Body of pancreas (tissue), 4 donors: Measurements from ENCODE around the gene CAMKMT.

Experiments used
- POLR2A ChIP-seq, 3 donors: fragments of 450-650 bp; IDR thresholded peaks; one replicate each; pipeline ENCODE4 v1.6.1; 2016; ENCODE audit warnings: antibody characterized with exemption in 3 of 3, mild to moderate bottlenecking in 2 of 3
- TF ChIP-seq, protein P1 (sequence below), 7 experiments: fragments of 450-650 bp in 4 of 7; fragments of 200-600 bp in 3 of 7; sonication (generic) in 3 of 7; IDR thresholded peaks; one replicate each; pipeline ENCODE4 v1.5.1; 2016 to 2019; ENCODE audit warnings: antibody characterized with exemption in 7 of 7

DNA sequence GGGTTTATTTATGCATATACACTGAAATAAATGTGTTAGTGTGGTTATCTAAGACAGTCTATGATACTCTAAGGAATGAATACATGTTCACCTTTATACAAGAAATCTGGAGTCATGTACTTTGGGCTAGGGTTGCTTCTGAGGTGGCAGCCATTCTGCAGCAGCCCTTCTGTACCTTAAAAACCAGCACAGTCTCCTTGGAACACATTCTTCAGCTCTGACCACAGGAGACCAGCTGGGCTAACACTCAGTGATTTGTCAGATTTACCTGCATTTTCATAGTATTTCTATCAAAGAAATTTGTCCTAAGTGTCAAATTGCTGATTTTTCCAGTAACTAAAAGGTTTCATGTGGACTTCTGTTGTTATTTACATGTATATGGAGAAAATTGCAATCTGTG is 167.7 kb downstream of the CAMKMT start:
- TF ChIP-seq POLR2A (IDR thresholded peaks at IDR 0.05), result no peak
- TF ChIP-seq, protein P1, sequence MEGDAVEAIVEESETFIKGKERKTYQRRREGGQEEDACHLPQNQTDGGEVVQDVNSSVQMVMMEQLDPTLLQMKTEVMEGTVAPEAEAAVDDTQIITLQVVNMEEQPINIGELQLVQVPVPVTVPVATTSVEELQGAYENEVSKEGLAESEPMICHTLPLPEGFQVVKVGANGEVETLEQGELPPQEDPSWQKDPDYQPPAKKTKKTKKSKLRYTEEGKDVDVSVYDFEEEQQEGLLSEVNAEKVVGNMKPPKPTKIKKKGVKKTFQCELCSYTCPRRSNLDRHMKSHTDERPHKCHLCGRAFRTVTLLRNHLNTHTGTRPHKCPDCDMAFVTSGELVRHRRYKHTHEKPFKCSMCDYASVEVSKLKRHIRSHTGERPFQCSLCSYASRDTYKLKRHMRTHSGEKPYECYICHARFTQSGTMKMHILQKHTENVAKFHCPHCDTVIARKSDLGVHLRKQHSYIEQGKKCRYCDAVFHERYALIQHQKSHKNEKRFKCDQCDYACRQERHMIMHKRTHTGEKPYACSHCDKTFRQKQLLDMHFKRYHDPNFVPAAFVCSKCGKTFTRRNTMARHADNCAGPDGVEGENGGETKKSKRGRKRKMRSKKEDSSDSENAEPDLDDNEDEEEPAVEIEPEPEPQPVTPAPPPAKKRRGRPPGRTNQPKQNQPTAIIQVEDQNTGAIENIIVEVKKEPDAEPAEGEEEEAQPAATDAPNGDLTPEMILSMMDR (IDR thresholded peaks at IDR 0.05), result no peak
